Measurements from ENCODE around the gene EFEMP1.

Gene EFEMP1

GRCh38 chr2:55848096-55848495 is 75.5 kb downstream of the EFEMP1 start:
- H3K27ac ChIP-seq: no peak overlapping the region
- no peak for TF ChIP-seq FOXP2 (optimal IDR thresholded peaks at IDR 0.05; ENCODE audit: control extremely low read depth, extremely low read length, insufficient read depth)
- no peak for TF ChIP-seq POLR2AphosphoS5 (IDR thresholded peaks at IDR 0.05; ENCODE audit: borderline replicate concordance, low read depth, low read length)
- TF ChIP-seq EZH2 (IDR thresholded peaks at IDR 0.05): no peak
- no peak overlapping the region for H3K4me3 ChIP-seq
- H3K9me3 ChIP-seq (ENCODE audit: low read depth, low read length): no peaks in the 10 kb centered on the region
- no peak overlapping the region for H3K9ac ChIP-seq (ENCODE audit: insufficient read length)
- DNase-seq (ENCODE audit: low read depth, low spot score): no peak
- no peaks in the 10 kb centered on the region for H3K36me3 ChIP-seq (ENCODE audit: insufficient read depth, low read length)

DNA sequence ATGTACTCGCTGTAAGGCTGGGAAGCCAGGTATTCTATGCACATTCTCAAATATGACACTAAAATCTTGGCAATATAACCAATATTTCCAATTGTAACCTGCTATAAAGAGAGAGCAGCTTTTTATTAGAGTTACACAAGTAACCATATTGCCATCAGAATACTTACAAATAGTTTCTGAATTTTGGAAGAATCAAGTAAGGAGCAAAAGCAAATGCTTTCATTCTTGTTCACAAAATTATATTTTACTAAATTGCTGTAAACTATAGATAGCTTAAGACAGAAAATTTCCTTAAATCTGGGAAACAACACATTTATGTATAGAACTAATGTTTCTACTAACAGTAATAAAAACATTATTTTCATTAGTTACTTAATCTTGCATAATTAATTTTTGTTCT is 77.2 kb downstream of the EFEMP1 start:
- H3K36me3 ChIP-seq (ENCODE audit: insufficient read depth, low read length): no peaks in the 10 kb centered on the region
- no peak for DNase-seq (ENCODE audit: low read depth, low spot score)
- no peak overlapping the region for H3K27ac ChIP-seq
- H3K9ac ChIP-seq (ENCODE audit: insufficient read length): no peak overlapping the region
- H3K4me3 ChIP-seq: no peak overlapping the region
- no peak for TF ChIP-seq POLR2AphosphoS5 (IDR thresholded peaks at IDR 0.05; ENCODE audit: borderline replicate concordance, low read depth, low read length)
- no peak for TF ChIP-seq EZH2 (IDR thresholded peaks at IDR 0.05)
- no peak for TF ChIP-seq FOXP2 (optimal IDR thresholded peaks at IDR 0.05; ENCODE audit: control extremely low read depth, extremely low read length, insufficient read depth)
- H3K9me3 ChIP-seq (ENCODE audit: low read depth, low read length): no peaks in the 10 kb centered on the region

GRCh38 chr2:55844986-55845385 is 78.6 kb downstream of the EFEMP1 start:
- Histone ChIP-seq H3K9ac (ENCODE audit: insufficient read length) (no peak overlapping the region), H3K36me3 (ENCODE audit: insufficient read depth, low read length) (no peaks in the 10 kb centered on the region), H3K27ac (no peak overlapping the region), H3K9me3 (ENCODE audit: low read depth, low read length) (no peaks in the 10 kb centered on the region), H3K4me3 (no peak overlapping the region)
- TF ChIP-seq EZH2 (IDR thresholded peaks at IDR 0.05): no peak
- no peak for TF ChIP-seq POLR2AphosphoS5 (IDR thresholded peaks at IDR 0.05; ENCODE audit: borderline replicate concordance, low read depth, low read length)
- TF ChIP-seq FOXP2 (optimal IDR thresholded peaks at IDR 0.05; ENCODE audit: control extremely low read depth, extremely low read length, insufficient read depth): no peak
- DNase-seq (ENCODE audit: low read depth, low spot score): no peak

- no peak for TF ChIP-seq POLR2AphosphoS5 (IDR thresholded peaks at IDR 0.05; ENCODE audit: borderline replicate concordance, low read depth, low read length)
- TF ChIP-seq EZH2 (IDR thresholded peaks at IDR 0.05): no peak
- no peak for TF ChIP-seq FOXP2 (optimal IDR thresholded peaks at IDR 0.05; ENCODE audit: control extremely low read depth, extremely low read length, insufficient read depth)
- no peaks in the 10 kb centered on the region for H3K36me3 ChIP-seq (ENCODE audit: insufficient read depth, low read length)
- H3K4me3 ChIP-seq: no peak overlapping the region
- H3K27ac ChIP-seq: no peak overlapping the region
- DNase-seq (ENCODE audit: low read depth, low spot score): no peak
- H3K9me3 ChIP-seq (ENCODE audit: low read depth, low read length): no peaks in the 10 kb centered on the region
- no peak overlapping the region for H3K9ac ChIP-seq (ENCODE audit: insufficient read length)
Measured at GRCh38 chr2:55843994-55844345, 79.6 kb downstream of the EFEMP1 start.

GRCh38 chr2:55843096-55843993 is 80.2 kb downstream of the EFEMP1 start:
- Histone ChIP-seq H3K27ac (no peak overlapping the region), H3K4me3 (no peak overlapping the region), H3K9me3 (ENCODE audit: low read depth, low read length) (no peaks in the 10 kb centered on the region), H3K9ac (ENCODE audit: insufficient read length) (no peak overlapping the region), H3K36me3 (ENCODE audit: insufficient read depth, low read length) (no peaks in the 10 kb centered on the region)
- no peak for DNase-seq (ENCODE audit: low read depth, low spot score)
- no peak for TF ChIP-seq EZH2 (IDR thresholded peaks at IDR 0.05)
- TF ChIP-seq FOXP2 (optimal IDR thresholded peaks at IDR 0.05; ENCODE audit: control extremely low read depth, extremely low read length, insufficient read depth): no peak

DNA sequence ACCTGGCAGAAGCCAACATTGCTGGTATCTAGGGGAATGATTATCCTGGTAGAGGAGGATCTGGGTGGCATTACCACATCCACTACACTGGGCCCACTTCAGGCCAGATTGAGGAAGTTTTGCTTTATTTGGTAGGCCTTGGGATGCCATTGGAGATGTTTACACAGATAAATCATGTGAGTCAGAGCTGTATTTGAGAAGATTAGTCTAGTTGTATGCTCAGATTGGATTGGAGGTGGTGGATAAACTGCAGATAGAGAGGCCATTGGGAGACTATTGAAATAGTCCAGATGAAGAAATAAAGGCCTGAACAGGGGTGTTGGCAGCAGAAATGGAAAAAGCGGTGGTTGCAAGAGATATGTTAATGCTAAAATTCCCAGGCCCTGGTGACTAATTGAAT is 81.5 kb downstream of the EFEMP1 start:
- Histone ChIP-seq H3K36me3 (ENCODE audit: insufficient read depth, low read length) (no peaks in the 10 kb centered on the region), H3K9me3 (ENCODE audit: low read depth, low read length) (no peaks in the 10 kb centered on the region), H3K27ac (no peak overlapping the region), H3K9ac (ENCODE audit: insufficient read length) (no peak overlapping the region), H3K4me3 (no peak overlapping the region)
- TF ChIP-seq EZH2 (IDR thresholded peaks at IDR 0.05): no peak
- TF ChIP-seq FOXP2 (optimal IDR thresholded peaks at IDR 0.05; ENCODE audit: control extremely low read depth, extremely low read length, insufficient read depth): no peak
- TF ChIP-seq POLR2AphosphoS5 (IDR thresholded peaks at IDR 0.05; ENCODE audit: borderline replicate concordance, low read depth, low read length): no peak
- DNase-seq (ENCODE audit: low read depth, low spot score): no peak

DNA sequence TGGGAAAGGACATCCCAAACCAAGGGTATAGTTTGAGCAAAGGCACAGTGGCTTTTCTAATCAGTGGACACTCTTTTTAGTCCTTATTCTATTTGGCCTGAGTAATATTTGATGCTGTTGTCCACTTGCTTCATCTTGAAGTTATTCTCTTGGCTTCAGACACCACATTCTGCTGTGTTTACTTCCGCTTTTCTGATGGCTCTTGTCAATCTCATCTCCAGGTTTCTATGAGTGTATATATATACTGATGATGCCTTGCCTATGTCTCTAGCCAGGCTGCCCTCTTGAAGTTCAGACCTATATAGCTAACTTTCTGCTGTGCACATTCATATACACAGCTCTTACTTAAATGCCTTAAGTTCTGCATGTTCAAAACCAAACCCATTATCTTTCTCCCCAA is 83.1 kb downstream of the EFEMP1 start:
- Histone ChIP-seq H3K9ac (ENCODE audit: insufficient read length) (no peak overlapping the region), H3K27ac (no peak overlapping the region), H3K4me3 (no peak overlapping the region), H3K36me3 (ENCODE audit: insufficient read depth, low read length) (no peaks in the 10 kb centered on the region), H3K9me3 (ENCODE audit: low read depth, low read length) (no peaks in the 10 kb centered on the region)
- DNase-seq (ENCODE audit: low read depth, low spot score): no peak
- no peak for TF ChIP-seq POLR2AphosphoS5 (IDR thresholded peaks at IDR 0.05; ENCODE audit: borderline replicate concordance, low read depth, low read length)
- no peak for TF ChIP-seq FOXP2 (optimal IDR thresholded peaks at IDR 0.05; ENCODE audit: control extremely low read depth, extremely low read length, insufficient read depth)

DNA sequence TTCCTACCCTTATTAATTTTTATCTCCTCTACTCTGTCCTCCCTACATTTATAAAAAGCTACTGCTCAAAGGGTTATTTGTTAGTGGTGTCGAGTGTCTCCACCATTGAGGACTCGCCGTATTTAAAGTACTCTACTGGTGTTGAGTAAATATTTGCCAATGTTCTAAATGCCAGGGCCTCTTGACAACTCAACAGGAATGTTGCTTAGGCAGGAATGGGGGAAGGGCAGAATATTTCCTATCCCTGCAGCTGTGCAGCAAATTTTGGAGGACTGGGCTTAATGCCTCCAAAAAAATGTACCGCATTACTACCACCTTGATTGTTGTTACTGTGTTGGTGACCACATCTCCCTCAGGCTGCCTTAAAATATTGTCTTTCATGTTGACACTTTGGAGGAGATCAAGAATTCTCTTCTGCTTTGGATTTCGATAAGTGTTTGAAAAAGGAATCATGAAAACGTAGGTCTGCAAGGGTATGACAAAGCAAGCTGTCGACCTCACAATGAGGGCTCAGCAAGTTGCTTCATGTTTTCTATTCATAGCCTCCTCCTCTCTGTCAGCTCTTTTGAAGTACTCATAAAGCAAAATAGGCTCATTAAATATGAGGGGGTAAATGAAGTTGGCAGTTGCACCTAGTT is 84.3 kb downstream of the EFEMP1 start:
- Histone ChIP-seq H3K4me3 (peak overlapping the region; percentile 31; the same call in 1 of the 2 replicates), H3K27ac (no peak overlapping the region)
- no peak for DNase-seq (ENCODE audit: low read depth, low spot score)

More for the DNA sequence above, 84.3 kb downstream of the EFEMP1 start:
- H3K9ac ChIP-seq (ENCODE audit: insufficient read length): no peak overlapping the region
- no peaks in the 10 kb centered on the region for H3K9me3 ChIP-seq (ENCODE audit: low read depth, low read length)
- TF ChIP-seq FOXP2 (optimal IDR thresholded peaks at IDR 0.05; ENCODE audit: control extremely low read depth, extremely low read length, insufficient read depth) (no peak), POLR2AphosphoS5 (IDR thresholded peaks at IDR 0.05; ENCODE audit: borderline replicate concordance, low read depth, low read length) (no peak), EZH2 (IDR thresholded peaks at IDR 0.05) (no peak)
- no peaks in the 10 kb centered on the region for H3K36me3 ChIP-seq (ENCODE audit: insufficient read depth, low read length)
